ENCODE results near the gene PPA2. TPM values are rescaled to one million over a fixed set of nuclear protein-coding genes. Genes with fewer than 3 reads are reported as not detected.
"Not testable (repeated sequence)": the region's sequence is repeated elsewhere in the genome, so short reads cannot be mapped to it uniquely, and the experiment has no call there.

The PPA2 gene
- 100 to 1,000 TPM in 3 of 4 donors, 10 to 100 TPM in 1; 56.4 to 114 (median 105) TPM for polyA plus RNA-seq (ENCODE audit: insufficient read length in 4 of 4)

DNA sequence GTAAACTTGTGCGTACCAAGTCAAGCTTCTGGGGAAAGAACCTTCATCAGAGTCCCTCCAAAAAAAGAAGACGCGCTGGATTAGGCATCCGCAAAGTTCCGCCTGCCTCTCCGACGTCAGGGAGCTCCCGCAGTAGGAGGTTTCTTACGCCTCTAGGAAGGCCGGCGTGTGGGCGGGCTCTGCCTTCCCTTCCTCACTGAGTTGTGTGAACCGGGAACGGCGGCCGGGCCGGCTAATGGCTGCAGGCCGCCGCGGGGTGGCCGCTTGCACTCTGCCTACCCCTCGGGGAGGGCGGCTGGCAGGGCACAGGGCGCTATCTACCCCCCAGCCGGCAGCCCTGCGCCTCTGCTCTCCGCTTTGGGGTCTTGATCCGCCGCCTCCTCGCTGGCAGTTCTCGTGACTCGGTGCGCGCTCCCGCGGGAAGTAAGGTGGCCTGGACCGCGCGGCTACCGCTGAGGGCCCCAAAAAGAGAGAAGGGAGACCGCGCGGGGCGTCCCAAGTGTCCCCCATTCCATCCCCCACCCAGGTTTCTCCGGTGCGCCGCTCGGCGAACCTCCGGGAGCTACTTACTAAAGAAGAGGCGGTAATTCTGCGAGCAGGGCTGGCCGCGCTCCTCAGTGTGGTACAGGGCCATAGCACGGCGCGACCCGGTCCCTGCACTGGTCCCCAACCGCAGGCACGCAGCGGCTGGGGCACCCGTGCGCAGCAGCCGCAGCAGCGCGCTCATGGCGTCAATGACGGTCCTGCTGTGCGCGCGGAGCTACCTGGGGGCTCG, at the start of gene PPA2:
TSS of gene PPA2 (minus strand) at position 739 of the 775 bp plus-strand sequence. CDS start at position 727, 12 bp downstream.
- DNase-seq (ENCODE audit: low read depth in 4 of 4, low spot score in 3 of 4): peak; percentile 64 to 76 (median 71)

DNA sequence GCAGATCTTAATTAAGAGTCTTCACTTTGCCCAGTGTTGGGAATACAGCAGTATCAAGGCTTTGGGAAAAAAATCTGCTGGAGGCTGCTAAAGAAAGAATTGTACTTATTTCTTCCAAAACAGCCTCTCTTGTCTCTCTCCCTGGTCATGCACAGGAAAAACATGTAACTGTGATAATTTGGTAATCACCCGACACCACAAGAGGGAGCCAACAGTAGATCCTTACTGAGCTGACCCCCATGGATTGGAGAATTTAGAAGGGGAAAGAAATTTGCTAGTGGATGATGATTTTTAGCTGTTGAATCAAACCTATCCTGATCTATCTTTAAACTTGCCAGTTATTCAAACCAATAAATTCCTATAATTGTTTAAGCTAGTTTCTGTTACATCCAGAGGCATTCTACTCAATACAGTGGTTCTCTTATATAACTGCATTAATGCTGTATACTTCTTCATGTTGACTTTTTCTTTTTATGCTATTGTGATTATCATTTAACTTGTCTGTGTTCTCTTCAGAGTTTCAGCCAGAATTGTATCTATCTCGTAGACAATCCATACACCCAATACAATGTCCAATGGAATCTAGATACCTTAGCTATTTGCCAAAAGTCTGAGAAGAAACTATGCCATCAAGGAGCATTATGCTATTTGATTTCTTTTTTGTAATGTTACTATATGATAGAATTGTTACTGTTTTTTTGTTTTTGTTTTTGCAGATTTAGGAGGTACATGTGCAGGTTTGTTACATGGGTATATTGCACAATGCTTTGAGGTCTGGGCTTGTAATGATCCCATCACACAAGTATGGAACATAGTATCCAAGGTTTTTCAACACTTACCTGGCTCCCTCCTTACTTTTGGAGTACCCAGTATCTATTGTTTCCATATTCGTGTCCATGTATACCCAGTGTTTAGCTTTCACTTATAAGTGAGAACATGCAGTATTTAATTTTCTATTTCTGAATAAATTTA, 47.2 kb upstream of the PPA2 start:
- DNase-seq (ENCODE audit: low read depth in 4 of 4, low spot score in 3 of 4): peak in 3 of 4 donors; percentile 29 to 41 (median 31)

DNA sequence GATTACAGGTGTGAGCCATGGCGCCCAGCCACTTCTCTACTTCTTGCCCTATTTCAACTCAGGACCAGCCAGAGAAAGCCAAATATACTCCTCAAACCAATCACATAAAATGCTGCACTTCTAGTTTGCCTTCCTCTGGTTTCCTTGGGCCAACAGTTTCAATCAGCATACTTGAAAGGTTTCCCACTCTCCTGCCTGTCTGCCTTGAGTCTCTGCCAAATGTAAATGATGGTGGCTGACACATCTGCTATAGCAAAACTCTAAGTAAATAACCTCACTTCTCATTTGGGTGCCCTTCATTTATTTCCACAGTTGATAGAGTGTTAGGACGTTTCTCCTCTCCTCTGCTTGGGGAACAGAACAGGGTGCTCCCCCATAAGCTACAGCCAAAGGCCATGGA, 36.4 kb upstream of the PPA2 start:
- DNase-seq (ENCODE audit: low read depth in 4 of 4, low spot score in 3 of 4): no peak

DNA sequence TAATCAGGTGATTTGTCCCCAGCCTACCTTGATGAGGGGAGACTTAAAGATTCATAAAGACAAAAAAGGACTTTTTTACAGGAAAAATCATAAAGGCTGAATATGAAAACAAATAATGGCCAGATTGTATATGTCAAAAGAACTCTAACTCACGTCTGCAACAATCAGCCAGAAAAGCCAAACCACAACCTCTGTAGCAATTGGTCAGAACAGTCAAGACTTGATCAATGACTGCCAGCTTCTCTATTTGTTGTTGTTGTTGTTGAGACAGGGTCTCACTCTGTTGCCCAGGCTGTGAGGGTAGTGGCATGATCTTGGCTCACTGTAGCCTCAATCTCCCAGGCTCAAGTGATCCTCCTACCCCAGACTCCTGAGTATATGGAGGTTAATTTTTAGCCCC, 35.9 kb upstream of the PPA2 start:
- no peak for DNase-seq (ENCODE audit: low read depth in 4 of 4, low spot score in 3 of 4)

DNA sequence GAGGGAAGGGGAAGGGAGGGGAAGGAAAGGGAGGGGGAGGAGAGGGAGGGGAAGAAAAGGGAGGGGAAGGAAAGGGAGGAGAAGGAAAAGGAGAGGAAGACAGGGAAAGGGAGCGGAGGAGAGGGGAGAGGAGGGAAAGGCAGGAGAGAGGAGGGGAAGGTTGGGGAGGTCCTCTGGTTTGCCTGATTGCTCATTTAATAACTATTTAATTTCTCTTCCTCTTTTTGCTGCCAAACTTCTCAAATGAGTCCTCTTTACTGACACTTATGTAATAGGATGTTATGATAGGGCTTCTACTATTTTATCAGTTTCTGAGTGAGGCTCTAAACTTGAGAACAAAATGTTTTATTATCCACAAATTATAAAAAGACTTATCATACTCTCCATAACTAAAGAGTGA, 35.4 kb upstream of the PPA2 start:
- DNase-seq (ENCODE audit: low read depth in 4 of 4, low spot score in 3 of 4): no peak

DNA sequence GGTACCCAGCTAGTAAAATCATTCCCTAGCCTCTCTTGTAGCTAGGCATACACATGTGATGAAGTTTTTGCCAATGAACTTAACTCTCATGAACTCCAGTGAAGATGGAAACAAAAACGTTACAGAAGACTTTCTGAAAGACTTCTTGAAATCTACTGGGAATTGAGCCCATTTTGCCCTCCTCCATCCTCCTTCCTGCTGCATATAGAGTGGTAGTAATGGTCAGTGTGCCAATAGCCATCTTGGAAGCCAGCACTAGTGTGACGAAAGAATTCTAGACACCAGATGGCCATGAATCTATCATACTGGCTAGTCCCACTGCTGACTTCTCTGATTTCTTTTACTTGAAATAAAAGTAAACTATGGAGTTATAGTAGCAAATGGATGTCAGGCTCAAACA, 30.9 kb upstream of the PPA2 start:
- DNase-seq (ENCODE audit: low read depth in 4 of 4, low spot score in 3 of 4): no peak

DNA sequence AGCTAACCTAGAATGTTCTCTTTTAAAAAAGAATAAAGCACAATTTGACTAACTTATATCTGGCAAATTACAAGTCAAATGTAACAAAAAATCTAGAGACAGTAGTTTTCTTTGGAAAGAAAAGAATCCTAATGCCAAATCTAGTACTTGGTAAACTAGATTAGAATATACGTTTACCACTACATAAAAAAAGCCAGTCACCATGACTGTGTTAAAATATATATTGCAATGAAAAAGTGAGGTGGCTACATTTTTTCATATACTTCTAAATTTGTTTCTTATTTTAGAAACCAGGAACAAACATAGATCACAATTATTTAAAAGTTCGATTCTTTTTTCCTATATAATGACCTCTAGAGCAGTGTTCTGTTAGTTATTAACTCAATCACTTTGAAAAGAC, 29.6 kb upstream of the PPA2 start:
- no peak for DNase-seq (ENCODE audit: low read depth in 4 of 4, low spot score in 3 of 4)

DNA sequence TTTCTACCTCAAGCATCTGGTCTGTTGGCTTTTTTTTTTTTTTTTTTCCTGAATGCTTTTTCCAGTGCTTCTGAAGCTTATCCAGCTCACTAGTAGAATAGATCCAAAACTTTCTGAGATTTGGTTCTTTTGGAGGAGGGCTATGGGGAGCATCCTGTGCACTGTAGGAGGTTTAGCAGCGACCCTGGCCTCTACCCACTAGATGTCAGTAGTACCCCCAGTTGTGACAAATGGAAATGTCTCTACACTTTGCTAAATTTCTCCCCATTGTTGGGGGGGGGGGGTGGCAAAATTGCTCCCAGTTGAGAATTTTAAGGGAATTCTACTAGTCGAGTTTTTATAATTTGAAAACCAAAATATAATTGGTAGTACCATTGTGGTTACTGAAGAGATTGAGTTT, 23.0 kb upstream of the PPA2 start:
- DNase-seq (ENCODE audit: low read depth in 4 of 4, low spot score in 3 of 4): no peak

DNA sequence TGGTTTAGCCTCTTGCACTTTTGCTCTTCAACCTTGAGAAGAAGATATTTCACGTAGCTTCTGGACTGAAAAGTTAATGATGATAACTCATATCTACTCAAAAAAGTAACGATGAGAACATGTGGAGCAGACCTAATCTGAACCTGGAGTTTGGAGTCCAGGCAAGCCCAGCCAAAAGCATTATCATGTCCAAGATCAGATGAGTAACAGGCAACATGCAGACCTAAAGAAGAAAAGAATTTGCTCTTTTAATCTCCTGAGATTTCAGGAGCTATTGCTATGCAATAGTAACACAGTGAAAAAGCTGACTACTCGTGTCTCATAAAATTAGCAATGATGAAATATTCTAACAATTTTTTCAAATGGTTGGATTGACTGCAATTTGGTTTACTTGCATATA, 21.8 kb upstream of the PPA2 start:
- no peak for DNase-seq (ENCODE audit: low read depth in 4 of 4, low spot score in 3 of 4)

DNA sequence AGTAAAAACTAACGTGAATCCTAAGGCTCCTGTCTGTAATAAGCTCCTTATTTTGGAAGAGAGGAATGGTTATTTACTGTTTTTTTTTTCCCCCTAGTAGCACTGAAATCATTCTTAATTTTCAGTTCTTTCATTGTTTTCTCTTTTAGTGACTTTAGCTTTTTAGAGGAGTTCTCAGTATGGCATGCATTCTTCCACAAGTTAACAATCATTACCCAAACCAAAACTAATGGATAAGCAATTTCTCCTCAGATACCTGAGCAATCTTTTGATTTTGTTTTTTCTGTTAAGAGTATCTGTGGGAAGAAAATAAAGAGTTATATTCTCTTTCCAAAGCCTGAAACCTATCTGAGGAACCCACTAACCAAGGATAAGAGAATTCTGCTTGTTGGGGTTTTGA, 16.7 kb upstream of the PPA2 start:
- no peak for DNase-seq (ENCODE audit: low read depth in 4 of 4, low spot score in 3 of 4)

DNA sequence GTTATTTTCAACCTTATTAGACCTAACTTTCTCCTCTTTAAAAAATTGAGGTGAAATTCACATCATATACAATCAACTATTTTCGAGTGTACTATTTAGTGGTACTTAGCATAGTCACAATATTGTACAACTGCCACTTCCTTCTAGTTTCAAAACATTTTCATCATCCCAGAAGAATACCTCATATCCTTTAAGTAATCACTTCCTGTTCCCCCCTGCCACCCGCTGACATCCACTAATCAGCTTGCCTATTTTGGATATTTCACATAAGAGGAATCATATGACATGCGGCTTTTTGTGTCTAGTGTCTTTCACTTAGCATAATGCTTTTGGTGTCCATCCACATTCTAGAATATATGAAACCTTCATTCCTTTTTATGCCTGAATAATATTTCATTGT, 10.0 kb upstream of the PPA2 start:
- no peak for DNase-seq (ENCODE audit: low read depth in 4 of 4, low spot score in 3 of 4)

DNA sequence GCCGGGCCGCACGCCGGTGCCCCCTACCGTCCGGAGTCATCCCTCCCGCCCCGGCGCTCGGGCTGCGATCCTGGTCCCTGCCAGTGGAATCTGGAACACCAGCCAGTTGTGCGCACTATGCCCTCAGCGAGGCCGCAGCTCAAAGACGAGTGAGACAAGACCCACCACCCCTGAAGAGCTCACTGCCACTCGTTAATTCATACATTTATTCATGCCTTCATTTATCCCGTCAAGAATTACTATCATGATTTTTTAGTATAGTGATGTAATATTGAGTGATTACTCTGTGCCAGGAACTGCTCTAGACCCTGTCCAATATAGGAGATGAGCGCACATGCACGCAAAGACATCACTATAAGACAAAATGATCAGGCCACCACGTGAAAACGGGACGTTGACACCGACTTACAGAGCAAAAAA, 247 bp upstream of the PPA2 start:
- DNase-seq (ENCODE audit: low read depth in 4 of 4, low spot score in 3 of 4): peak in 1 of 4 donors; percentile 77

DNA sequence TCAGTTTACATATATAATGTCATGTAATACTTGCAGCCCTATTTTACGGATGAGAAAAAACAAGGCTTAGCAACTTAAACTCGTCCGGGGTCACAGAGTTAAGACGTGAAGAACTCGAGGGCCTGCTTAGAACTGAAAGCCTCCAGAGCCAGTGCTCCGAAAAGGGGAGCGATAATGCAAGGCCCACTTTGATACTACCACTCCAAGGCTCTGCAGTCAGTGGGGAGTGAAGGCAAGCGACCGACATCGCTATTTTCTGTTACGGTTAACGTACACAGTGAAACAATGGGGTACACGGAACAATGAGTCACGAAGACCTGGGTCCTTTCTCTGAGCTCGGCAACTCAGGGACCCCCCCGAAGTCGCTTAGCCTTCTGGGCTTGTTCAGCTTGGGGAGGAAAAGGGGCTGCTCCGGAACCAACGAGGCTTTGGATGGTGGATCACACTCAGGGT, 965 bp downstream of the PPA2 start:
- no peak for DNase-seq (ENCODE audit: low read depth in 4 of 4, low spot score in 3 of 4)

DNA sequence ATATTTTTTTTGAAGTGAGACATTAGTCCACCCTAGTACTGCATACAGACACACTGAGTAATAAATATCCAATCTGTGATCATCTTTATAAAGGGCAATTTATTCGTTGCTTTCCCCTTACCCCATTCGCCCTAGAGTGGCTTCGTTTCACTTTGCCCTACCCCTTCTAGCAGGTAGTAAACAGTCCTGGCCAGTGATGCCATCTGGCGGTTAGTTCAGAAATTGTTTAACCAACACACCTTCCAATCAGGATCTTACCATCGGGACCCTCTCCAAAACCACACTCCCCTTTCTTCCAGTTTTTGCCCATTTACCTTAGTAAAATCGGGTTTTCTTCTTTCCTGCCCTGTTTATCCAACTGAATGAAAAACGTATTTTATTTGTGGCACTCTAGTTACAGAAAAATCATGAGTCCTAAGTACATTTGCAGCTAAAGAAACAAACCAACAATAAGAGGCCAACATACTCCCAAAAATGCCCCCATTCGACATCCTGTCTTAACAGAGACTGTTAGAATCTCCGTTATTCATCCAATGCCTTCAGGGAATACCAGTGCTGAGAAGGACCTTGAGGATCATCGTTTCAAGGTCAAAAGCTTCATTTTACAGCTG, 2.2 kb downstream of the PPA2 start:
- peak in 3 of 4 donors; percentile 55 to 62 (median 59) for DNase-seq (ENCODE audit: low read depth in 4 of 4, low spot score in 3 of 4)

DNA sequence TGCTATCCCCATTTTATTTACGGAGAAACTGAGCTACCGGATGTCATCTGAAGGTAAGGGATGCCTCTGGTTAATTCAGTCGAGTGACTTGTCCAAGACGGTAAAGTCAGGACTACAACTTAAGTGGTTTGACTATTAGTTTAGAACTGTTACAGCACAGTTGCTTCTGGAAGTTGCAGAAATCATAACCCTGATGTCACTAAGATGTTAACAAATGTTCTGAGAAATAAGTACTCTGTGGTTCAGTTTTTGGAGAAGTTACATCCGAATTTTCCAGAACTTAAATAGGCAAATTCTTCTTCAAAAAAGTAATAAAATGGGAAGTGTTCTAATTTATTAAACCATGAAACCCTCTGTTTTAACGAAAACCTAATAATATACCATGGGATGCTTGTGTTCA, 3.1 kb downstream of the PPA2 start:
- no peak for DNase-seq (ENCODE audit: low read depth in 4 of 4, low spot score in 3 of 4)

DNA sequence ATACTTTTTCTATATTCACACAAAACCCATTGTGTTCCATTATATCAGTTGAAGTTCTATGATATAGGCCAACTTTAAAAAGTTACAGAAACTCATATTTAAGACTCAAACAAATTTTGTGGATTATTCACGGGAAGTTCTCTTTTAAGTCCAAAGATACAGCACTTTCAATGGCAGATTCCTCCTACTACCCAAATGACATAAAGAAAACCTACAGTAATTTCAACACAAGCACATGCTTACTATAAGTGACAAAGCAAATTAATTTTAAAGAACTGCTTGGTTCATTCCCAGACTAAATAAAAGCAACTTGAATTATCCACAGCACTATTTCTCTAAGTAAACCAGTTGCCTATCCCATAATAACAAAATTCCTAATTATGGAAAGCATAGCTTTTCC, 4.1 kb downstream of the PPA2 start:
- no peak for DNase-seq (ENCODE audit: low read depth in 4 of 4, low spot score in 3 of 4)

DNA sequence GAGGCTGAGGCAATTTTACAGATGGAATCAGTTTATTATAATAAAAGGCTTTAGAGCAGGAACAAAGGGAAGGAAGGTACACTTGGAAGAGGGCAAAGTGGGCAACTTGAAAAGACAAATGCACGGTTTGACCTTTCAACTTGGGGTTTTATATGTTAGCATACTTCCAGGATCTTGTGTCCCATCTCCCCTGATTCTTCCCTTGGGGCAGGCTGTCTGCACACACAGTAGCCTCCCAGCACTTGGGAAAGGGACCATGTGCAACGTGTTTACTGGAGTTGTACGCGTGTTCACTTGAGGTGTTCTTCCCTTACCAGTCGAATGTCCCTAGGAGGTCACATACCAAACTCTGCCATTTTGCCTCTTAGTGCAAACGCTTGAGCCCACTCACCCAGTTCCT, 7.3 kb downstream of the PPA2 start:
- DNase-seq (ENCODE audit: low read depth in 4 of 4, low spot score in 3 of 4): no peak

DNA sequence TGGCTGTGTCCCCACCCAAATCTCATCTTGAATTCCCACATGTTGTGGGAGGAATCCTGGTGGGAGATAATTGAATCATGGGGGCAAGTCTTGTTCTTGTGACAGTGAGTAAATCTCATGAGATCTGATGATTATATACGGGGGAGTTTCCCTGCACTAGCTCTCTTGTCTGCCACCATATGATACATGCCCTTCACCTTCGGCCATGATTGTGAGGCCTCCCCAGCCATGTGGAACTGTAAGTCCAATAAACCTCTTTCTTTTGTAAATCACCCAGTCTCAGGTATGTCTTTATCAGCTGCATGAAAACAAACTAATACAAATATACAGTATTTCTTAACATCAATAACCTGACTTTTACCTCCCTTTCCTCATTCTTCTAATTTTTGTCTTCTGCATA, 9.3 kb downstream of the PPA2 start:
- DNase-seq (ENCODE audit: low read depth in 4 of 4, low spot score in 3 of 4): not testable (repeated sequence)

DNA sequence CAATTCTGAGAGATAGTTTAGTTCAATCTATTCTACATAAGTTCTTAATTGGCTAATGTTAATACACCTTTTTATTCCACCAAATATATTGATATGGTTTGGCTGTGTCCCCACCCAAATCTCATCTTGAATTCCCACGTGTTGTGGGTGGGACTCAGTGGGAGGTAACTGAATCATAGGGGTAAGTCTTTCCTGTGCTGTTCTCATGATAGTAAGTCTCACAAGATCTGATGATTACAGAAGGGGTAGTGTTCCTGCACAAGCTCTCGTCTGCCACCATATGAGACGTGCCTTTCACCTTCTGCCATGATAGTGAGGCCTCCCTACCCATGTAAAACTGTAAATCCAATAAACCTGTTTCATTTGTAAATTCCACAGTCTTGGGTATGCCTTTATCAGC, 11.3 kb downstream of the PPA2 start:
- DNase-seq (ENCODE audit: low read depth in 4 of 4, low spot score in 3 of 4): no peak

DNA sequence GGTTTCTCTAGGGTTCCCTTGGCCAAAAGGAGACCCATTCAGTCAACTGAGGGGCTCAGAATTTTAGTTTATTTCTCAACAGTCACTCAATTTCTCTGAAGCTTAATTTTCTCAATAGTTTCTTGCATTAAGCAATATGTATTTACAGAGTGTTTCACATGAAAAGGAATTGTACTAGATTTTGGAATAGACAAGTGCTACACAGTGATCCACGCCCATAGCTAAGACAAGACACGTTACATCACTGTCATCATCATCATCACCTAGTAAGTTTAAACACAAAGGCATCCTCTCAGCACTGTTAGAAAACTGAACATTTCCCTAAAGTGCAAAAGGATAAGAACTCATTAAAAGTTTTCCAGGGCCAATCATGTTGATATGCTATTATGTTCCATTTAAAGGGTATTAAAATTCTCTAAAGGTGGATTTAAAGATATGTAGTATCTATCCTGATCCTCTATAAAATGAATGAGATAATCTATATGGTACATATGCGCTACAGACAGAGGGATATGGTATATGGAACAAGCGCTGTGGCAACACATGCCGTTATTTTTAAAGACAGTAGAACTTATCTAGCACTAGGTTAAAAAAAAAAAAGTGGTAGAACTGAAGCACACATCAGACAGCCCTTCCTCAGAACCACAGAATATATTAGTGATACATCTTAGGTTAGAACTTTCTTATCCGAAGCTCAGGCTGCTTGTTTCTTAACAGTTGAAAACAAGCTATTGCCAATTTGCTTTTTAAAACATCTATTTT, 12.1 kb downstream of the PPA2 start:
- DNase-seq (ENCODE audit: low read depth in 4 of 4, low spot score in 3 of 4): no peak

Measured in left renal pelvis (tissue), 4 donors.